Caco-2 (cell line): ENCODE measurements around the gene PUSL1. TPM values are rescaled to one million over a fixed set of nuclear protein-coding genes. Genes with fewer than 3 reads are reported as not detected.

Source experiments
- BruUV-seq: library from RNA; stranded (reverse); fragments of 400-500 nt; replicated peaks from 2 replicates; lab custom pipeline; 2021; lab: Mats Ljungman, UMichigan
- CTCF ChIA-PET: fragments of 300-600 bp; sonication (Branson Sonifier 250); formaldehyde crosslinking; loops from one replicate; lab custom pipeline; 2022; ENCODE audit warnings: antibody characterized with exemption; lab: Charles Lee
- POLR2A ChIA-PET: fragments of 300-600 bp; sonication (Branson Sonifier 250); formaldehyde crosslinking; loops from one replicate; lab custom pipeline; 2022; ENCODE audit warnings: antibody characterized with exemption; lab: Charles Lee
- DNase-seq, 2 experiments: peaks; one replicate each; pipeline versions ENCODE4 v3.0.0 to v3.0.0-alpha.2; 2020 to 2022
- H3K27me3 ChIP-seq: replicated peaks from 2 replicates; pipeline ENCODE4 v1.6.0; 2011; ENCODE audit warnings: low read length; ENCODE audit not compliant: control insufficient read depth, insufficient read depth
- H3K36me3 ChIP-seq: 2 replicates; pipeline ENCODE4 v1.5.1; 2011; ENCODE audit warnings: low read length; ENCODE audit not compliant: control insufficient read depth, insufficient read depth
- H3K4me1 ChIP-seq: fragments of 250-450 bp; sonication (Bioruptor Pico); 2 replicates; pipeline ENCODE4 v1.5.1; 2020; ENCODE audit warnings: mild to moderate bottlenecking
- H3K4me3 ChIP-seq: 2 replicates; pipeline ENCODE4 v1.5.1; 2011; ENCODE audit warnings: low read depth, mild to moderate bottlenecking, control low read depth, low read length
- H3K9me3 ChIP-seq: fragments of 250-450 bp; sonication (Bioruptor Pico); 2 replicates; pipeline ENCODE4 v1.5.1; 2020; ENCODE audit warnings: mild to moderate bottlenecking, moderate library complexity
- H3K27ac Mint-ChIP-seq: one replicate; pipeline ENCODE4 v1.8.0; 2022; ENCODE audit warnings: mixed read lengths; ENCODE audit not compliant: unreplicated experiment
- H3K27me3 Mint-ChIP-seq: one replicate; pipeline ENCODE4 v1.8.0; 2022; ENCODE audit warnings: mixed read lengths; ENCODE audit not compliant: insufficient read depth, unreplicated experiment
- H3K36me3 Mint-ChIP-seq: one replicate; pipeline ENCODE4 v1.8.0; 2022; ENCODE audit warnings: mild to moderate bottlenecking, mixed read lengths; ENCODE audit not compliant: insufficient read depth, unreplicated experiment
- H3K4me1 Mint-ChIP-seq: one replicate; pipeline ENCODE4 v1.8.0; 2022; ENCODE audit warnings: low read depth, mixed read lengths; ENCODE audit not compliant: unreplicated experiment
- H3K4me3 Mint-ChIP-seq: one replicate; pipeline ENCODE4 v1.8.0; 2022; ENCODE audit warnings: mild to moderate bottlenecking, moderate library complexity, mixed read lengths; ENCODE audit not compliant: unreplicated experiment
- H3K9me3 Mint-ChIP-seq: one replicate; pipeline ENCODE4 v1.8.0; 2022; ENCODE audit warnings: mixed read lengths; ENCODE audit not compliant: unreplicated experiment
- CTCF ChIP-seq, 2 experiments: fragments of 200-600 bp in 1 of 2; IDR thresholded peaks; 1 replicate in 1 of 2; 2 replicates in 1 of 2; pipeline versions ENCODE4 v1.5.1 to v1.8.0; 2011 to 2022; ENCODE audit warnings: antibody characterized with exemption in 1 of 2, control low read depth in 1 of 2, inconsistent platforms in 1 of 2, low read depth in 1 of 2, low read length in 1 of 2, mild to moderate bottlenecking in 1 of 2, moderate library complexity in 1 of 2; ENCODE audit not compliant: insufficient read depth in 1 of 2, severe bottlenecking in 1 of 2, unreplicated experiment in 1 of 2
- intact Hi-C: fragments of 100-400 bp; cut with micrococcal nuclease; formaldehyde crosslinking; loops from one replicate; pipeline ENCODE4 v1.10.0; 2022; ENCODE audit not compliant: unreplicated experiment
- total RNA-seq: library from RNA; stranded (reverse); gene quantifications from 2 replicates; pipeline ENCODE4 v1.2.3, GENCODE V29; 2022

PUSL1 gene
- total RNA-seq, 1 experiment from 2014 or later, result 43.8 TPM

GRCh38 chr1:1294250-1294890 is 14.0 kb upstream of the PUSL1 start:
- no peak overlapping the region for H3K4me3 ChIP-seq
- H3K9me3 Mint-ChIP-seq, result peaks cover 8% of the 10 kb centered on the region
- H3K4me1 Mint-ChIP-seq, result no peaks in the 10 kb centered on the region
- H3K36me3 ChIP-seq, result no peaks in the 10 kb centered on the region
- no peak overlapping the region for H3K27ac Mint-ChIP-seq
- H3K27me3 ChIP-seq, result no peaks in the 10 kb centered on the region
- no peaks in the 10 kb centered on the region for H3K9me3 ChIP-seq
- no peak for TF ChIP-seq CTCF (IDR thresholded peaks at IDR 0.05; ENCODE audit: insufficient read depth in 1 of 2, low read depth in 1 of 2, low read length in 1 of 2, severe bottlenecking in 1 of 2, unreplicated experiment in 1 of 2)
- CTCF ChIA-PET, result no interaction called here
- DNase-seq, result no peak
- H3K4me3 Mint-ChIP-seq, result no peak overlapping the region
- H3K27me3 Mint-ChIP-seq, result peaks cover 3% of the 10 kb centered on the region
- peaks cover 19% of the 10 kb centered on the region for H3K36me3 Mint-ChIP-seq
- no peaks in the 10 kb centered on the region; the same call in 1 of the 2 replicates for H3K4me1 ChIP-seq
- POLR2A ChIA-PET, result no interaction called here
- no TSS peak for BruUV-seq
- intact Hi-C loops, result no loop called here

GRCh38 chr1:1295154-1295923 is 13.1 kb upstream of the PUSL1 start:
- CTCF ChIA-PET, result no interaction called here
- no peaks in the 10 kb centered on the region for H3K36me3 ChIP-seq
- intact Hi-C loops, result no loop called here
- TF ChIP-seq CTCF (IDR thresholded peaks at IDR 0.05; ENCODE audit: insufficient read depth in 1 of 2, low read depth in 1 of 2, low read length in 1 of 2, severe bottlenecking in 1 of 2, unreplicated experiment in 1 of 2), result no peak
- Mint-ChIP-seq H3K27ac (no peak overlapping the region), H3K9me3 (peaks cover 1% of the 10 kb centered on the region), H3K4me1 (no peaks in the 10 kb centered on the region), H3K27me3 (no peaks in the 10 kb centered on the region), H3K36me3 (peaks cover 17% of the 10 kb centered on the region), H3K4me3 (no peak overlapping the region)
- DNase-seq, result no peak
- no peak overlapping the region for H3K4me3 ChIP-seq
- no peaks in the 10 kb centered on the region for H3K9me3 ChIP-seq
- POLR2A ChIA-PET, result no interaction called here
- H3K27me3 ChIP-seq, result no peaks in the 10 kb centered on the region
- BruUV-seq, result no TSS peak
- H3K4me1 ChIP-seq, result no peaks in the 10 kb centered on the region; the same call in 1 of the 2 replicates

GRCh38 chr1:1296070-1297061 is 12.0 kb upstream of the PUSL1 start:
- intact Hi-C loops, result no loop called here
- Mint-ChIP-seq H3K36me3 (peaks cover 17% of the 10 kb centered on the region), H3K4me1 (no peaks in the 10 kb centered on the region), H3K27ac (no peak overlapping the region), H3K4me3 (no peak overlapping the region), H3K27me3 (no peaks in the 10 kb centered on the region), H3K9me3 (no peaks in the 10 kb centered on the region)
- no peak for TF ChIP-seq CTCF (IDR thresholded peaks at IDR 0.05; ENCODE audit: insufficient read depth in 1 of 2, low read depth in 1 of 2, low read length in 1 of 2, severe bottlenecking in 1 of 2, unreplicated experiment in 1 of 2)
- no peaks in the 10 kb centered on the region for H3K36me3 ChIP-seq
- H3K4me1 ChIP-seq, result no peaks in the 10 kb centered on the region; the same call in 1 of the 2 replicates
- POLR2A ChIA-PET, result no interaction called here
- H3K27me3 ChIP-seq, result no peaks in the 10 kb centered on the region
- no peaks in the 10 kb centered on the region for H3K9me3 ChIP-seq
- CTCF ChIA-PET, result interaction anchor here (0.5 kb wide), 1 partner anchor 23 kb away, joined by 4 read pairs; the partner anchor contains the start of gene UBE2J2
- BruUV-seq, result no TSS peak
- DNase-seq, result no peak
- H3K4me3 ChIP-seq, result no peak overlapping the region
